HepG2 (cell line): ENCODE measurements around the gene LRP1B. TPM values are rescaled to one million over a fixed set of nuclear protein-coding genes. Genes with fewer than 3 reads are reported as not detected.

Source experiments
- ATAC-seq: fragments of 200-7000 bp; cut with Tn5 transposase; 3 replicates; pipeline ENCODE4 v1.9.1; 2020; ENCODE audit warnings: mild to moderate bottlenecking, moderate library complexity
- BruUV-seq: library from RNA; stranded (reverse); fragments of 400-500 nt; replicated peaks from 2 replicates; lab custom pipeline; 2021; lab: Mats Ljungman, UMichigan
- CTCF ChIA-PET: fragments of 300-600 bp; formaldehyde crosslinking; extraction: SDS; loops from one replicate; lab custom pipeline; 2021; ENCODE audit warnings: low total read pairs, inconsistent platforms, low intra/inter-chr PET ratio; lab: Yijun Ruan, JAX
- POLR2A ChIA-PET: fragments of 350-600 bp; sonication (Branson Sonifier 250); formaldehyde crosslinking; loops from one replicate; lab custom pipeline; 2020; ENCODE audit warnings: antibody characterized with exemption, inconsistent platforms; lab: Yijun Ruan, JAX
- DNase-seq: peaks from one replicate; pipeline ENCODE4 v3.0.0-alpha.2; 2015; ENCODE audit warnings: low spot score
- FAIRE-seq: peaks from 3 replicates; lab custom pipeline; 2011; peaks lifted over from hg19 to GRCh38; lab: Jason Lieb, UNC
- H2AFZ ChIP-seq: one replicate; pipeline ENCODE4 v1.6.1; 2011; ENCODE audit warnings: low read length, inconsistent platforms
- H3K27ac ChIP-seq: fragments of 300-600 bp; 3 replicates; pipeline ENCODE4 v1.8.0; 2011; ENCODE audit warnings: mixed run types, mild to moderate bottlenecking, mixed read lengths, low read length, inconsistent platforms; ENCODE audit not compliant: insufficient read depth; ENCODE audit errors: extremely low read length
- H3K27me3 ChIP-seq, 2 experiments: fragments of 200-600 bp in 1 of 2; 2 replicates in 1 of 2; 3 replicates in 1 of 2; pipeline versions ENCODE4 v1.6.0 to v1.8.0; 2011; ENCODE audit warnings: low read length in 2 of 2, mild to moderate bottlenecking in 2 of 2, moderate library complexity in 2 of 2, inconsistent platforms in 1 of 2; ENCODE audit not compliant: insufficient read depth in 2 of 2, control insufficient read depth in 1 of 2
- H3K36me3 ChIP-seq, 2 experiments: fragments of 200-600 bp in 1 of 2; replicated peaks in 1 of 2; 2 replicates in 1 of 2; 3 replicates in 1 of 2; pipeline versions ENCODE4 v1.5.1 to v1.8.0; 2011; ENCODE audit warnings: low read length in 2 of 2, inconsistent platforms in 1 of 2; ENCODE audit not compliant: insufficient read depth in 2 of 2, control insufficient read depth in 1 of 2
- H3K4me1 ChIP-seq: 2 replicates; pipeline ENCODE4 v1.5.1; 2012; ENCODE audit warnings: low read length, inconsistent platforms; ENCODE audit not compliant: insufficient read depth
- H3K4me2 ChIP-seq: 2 replicates; pipeline ENCODE4 v1.6.0; 2011; ENCODE audit warnings: low read depth, low read length, inconsistent platforms
- H3K4me3 ChIP-seq, 3 experiments: fragments of 200-600 bp in 1 of 3; sonication (generic), shearing (Covaris generic) in 1 of 3; replicated peaks in 1 of 3; 2 replicates each; pipeline ENCODE4 v1.5.1; 2011 to 2016; ENCODE audit warnings: low read length in 3 of 3, inconsistent platforms in 2 of 3, low read depth in 2 of 3, mild to moderate bottlenecking in 2 of 3, control low read depth in 1 of 3, mixed read lengths in 1 of 3; ENCODE audit not compliant: insufficient read depth in 1 of 3
- H3K79me2 ChIP-seq: one replicate; pipeline ENCODE4 v1.6.1; 2011; ENCODE audit warnings: low read length, inconsistent platforms; ENCODE audit not compliant: insufficient read depth
- H3K9ac ChIP-seq: 2 replicates; pipeline ENCODE4 v1.6.0; 2011; ENCODE audit warnings: mild to moderate bottlenecking, low read depth, low read length, inconsistent platforms; ENCODE audit not compliant: insufficient read depth
- H3K9me3 ChIP-seq: 2 replicates; pipeline ENCODE4 v1.5.1; 2012; ENCODE audit warnings: mild to moderate bottlenecking, low read length
- H4K20me1 ChIP-seq: 2 replicates; pipeline ENCODE4 v1.6.0; 2011; ENCODE audit warnings: inconsistent platforms, mild to moderate bottlenecking, low read length, moderate library complexity; ENCODE audit not compliant: insufficient read depth
- FOXA1 ChIP-seq, 2 experiments: fragments of 450-650 bp in 1 of 2; sonication (generic) in 1 of 2; formaldehyde crosslinking in 1 of 2; IDR thresholded peaks; 2 replicates each; pipeline versions ENCODE4 v1.4.0 to v1.6.1; 2016 to 2020; ENCODE audit warnings: missing genetic modification reagents in 1 of 2
- KAT8 ChIP-seq: IDR thresholded peaks from 2 replicates; pipeline ENCODE4 v1.6.1; 2016; ENCODE audit warnings: missing genetic modification reagents, missing compliant biosample characterization
- RFXAP ChIP-seq: sonication (generic); formaldehyde crosslinking; IDR thresholded peaks from 2 replicates; pipeline ENCODE4 v1.4.0; 2020; ENCODE audit warnings: missing genetic modification reagents, borderline replicate concordance
- ZNF256 ChIP-seq: sonication (generic); formaldehyde crosslinking; conservative IDR thresholded peaks from 2 replicates; pipeline ENCODE4 v1.4.0; 2020; ENCODE audit warnings: missing genetic modification reagents
- WGBS: methylation state at CpG from one replicate; pipeline ENCODE4 v1.1.6; 2017; ENCODE audit warnings: low lambda C conversion rate; 5-methylcytosine and 5-hydroxymethylcytosine counted together
- in situ Hi-C: cut with HindIII; loops from 2 replicates; pipeline ENCODE4 v1.10.0; 2017; ENCODE audit warnings: low pct_unique_long_range_greater_than_20kb; ENCODE audit not compliant: extremely low pct_ligation_motif_present
- intact Hi-C: fragments of 100-400 bp; cut with micrococcal nuclease; formaldehyde crosslinking; loops from one replicate; pipeline ENCODE4 v1.10.0; 2022; ENCODE audit not compliant: unreplicated experiment
- polyA plus RNA-seq, 8 experiments: library from polyadenylated mRNA; depleted of rRNA in 3 of 8; stranded (reverse) in 7 of 8; unstranded in 1 of 8; fragments of >200 nt; fragmentation: Illumina TruSeq in 4 of 8; extraction: Trizol in 4 of 8; gene quantifications; 2 replicates each; pipeline versions ENCODE4 v1.2.1 to v1.2.3, GENCODE V29; 2011 to 2016; ENCODE audit warnings: low read depth in 4 of 8, missing spikeins in 1 of 8, mixed read lengths in 1 of 8; ENCODE audit not compliant: insufficient read depth in 1 of 8
- total RNA-seq, 5 experiments: library from RNA; depleted of rRNA; stranded (reverse); fragments of >200 nt; fragmentation: Illumina TruSeq; extraction: Trizol; gene quantifications; 2 replicates each; pipeline ENCODE4 v1.2.3, GENCODE V29; 2016; ENCODE audit warnings: low read depth in 1 of 5
- TF ChIP-seq, protein P1 (sequence below): sonication (generic); formaldehyde crosslinking; conservative IDR thresholded peaks from 2 replicates; pipeline ENCODE4 v1.8.0; 2022; ENCODE audit warnings: missing genetic modification reagents
- TF ChIP-seq, protein P2 (sequence below): sonication (generic); formaldehyde crosslinking; IDR thresholded peaks from 2 replicates; pipeline ENCODE4 v1.8.1; 2023; ENCODE audit warnings: mild to moderate bottlenecking, inconsistent platforms, moderate library complexity, missing genetic modification reagents, borderline replicate concordance
- TF ChIP-seq, protein P3 (sequence below): sonication (generic); formaldehyde crosslinking; IDR thresholded peaks from 2 replicates; pipeline ENCODE4 v1.4.0; 2020; ENCODE audit warnings: missing genetic modification reagents, borderline replicate concordance
- TF ChIP-seq, protein P4 (sequence below), 2 experiments: sonication (generic) in 1 of 2; formaldehyde crosslinking in 1 of 2; IDR thresholded peaks; 2 replicates each; pipeline versions ENCODE4 v1.6.1 to v1.9.0; 2014 to 2022; ENCODE audit warnings: antibody characterized with exemption in 1 of 2, borderline replicate concordance in 1 of 2, inconsistent platforms in 1 of 2, low read depth in 1 of 2, missing genetic modification reagents in 1 of 2

Gene LRP1B
- total and polyA plus RNA-seq, 2 of the 13 experiments (the other 11 are each of a cell fraction or from before 2014, with no cell fraction given) = 0.04 TPM; not detected in 1

DNA sequence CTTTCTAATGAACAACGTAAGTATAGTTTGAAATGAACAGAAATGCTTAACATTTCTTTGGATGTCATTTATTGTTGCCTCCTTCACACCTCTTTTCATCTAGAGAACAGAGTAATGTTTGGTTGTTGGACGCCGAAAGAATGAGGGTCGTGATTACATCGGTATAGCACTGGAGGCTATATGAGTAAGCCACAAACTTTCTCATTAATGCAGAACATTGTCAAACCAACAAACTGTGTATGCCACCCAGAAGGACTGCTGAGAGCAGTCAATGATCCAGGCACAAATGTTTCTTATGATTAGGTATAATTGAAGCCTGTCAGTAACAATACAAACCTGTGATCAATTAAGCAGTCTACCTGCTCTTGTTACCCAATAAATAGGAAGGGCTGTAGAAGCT, 1855.9 kb downstream of the LRP1B start:
- TF ChIP-seq, protein P1, sequence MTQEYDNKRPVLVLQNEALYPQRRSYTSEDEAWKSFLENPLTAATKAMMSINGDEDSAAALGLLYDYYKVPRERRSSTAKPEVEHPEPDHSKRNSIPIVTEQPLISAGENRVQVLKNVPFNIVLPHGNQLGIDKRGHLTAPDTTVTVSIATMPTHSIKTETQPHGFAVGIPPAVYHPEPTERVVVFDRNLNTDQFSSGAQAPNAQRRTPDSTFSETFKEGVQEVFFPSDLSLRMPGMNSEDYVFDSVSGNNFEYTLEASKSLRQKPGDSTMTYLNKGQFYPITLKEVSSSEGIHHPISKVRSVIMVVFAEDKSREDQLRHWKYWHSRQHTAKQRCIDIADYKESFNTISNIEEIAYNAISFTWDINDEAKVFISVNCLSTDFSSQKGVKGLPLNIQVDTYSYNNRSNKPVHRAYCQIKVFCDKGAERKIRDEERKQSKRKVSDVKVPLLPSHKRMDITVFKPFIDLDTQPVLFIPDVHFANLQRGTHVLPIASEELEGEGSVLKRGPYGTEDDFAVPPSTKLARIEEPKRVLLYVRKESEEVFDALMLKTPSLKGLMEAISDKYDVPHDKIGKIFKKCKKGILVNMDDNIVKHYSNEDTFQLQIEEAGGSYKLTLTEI = no peak
- TF ChIP-seq RFXAP (no peak), FOXA1 (IDR thresholded peaks at IDR 0.05) (no peak), FOXA1 (CRISPR knock-in tag; IDR thresholded peaks at IDR 0.05) (no peak), ZNF256 (CRISPR knock-in tag) (no peak), KAT8 (CRISPR knock-in tag) (no peak)
- TF ChIP-seq, protein P2, sequence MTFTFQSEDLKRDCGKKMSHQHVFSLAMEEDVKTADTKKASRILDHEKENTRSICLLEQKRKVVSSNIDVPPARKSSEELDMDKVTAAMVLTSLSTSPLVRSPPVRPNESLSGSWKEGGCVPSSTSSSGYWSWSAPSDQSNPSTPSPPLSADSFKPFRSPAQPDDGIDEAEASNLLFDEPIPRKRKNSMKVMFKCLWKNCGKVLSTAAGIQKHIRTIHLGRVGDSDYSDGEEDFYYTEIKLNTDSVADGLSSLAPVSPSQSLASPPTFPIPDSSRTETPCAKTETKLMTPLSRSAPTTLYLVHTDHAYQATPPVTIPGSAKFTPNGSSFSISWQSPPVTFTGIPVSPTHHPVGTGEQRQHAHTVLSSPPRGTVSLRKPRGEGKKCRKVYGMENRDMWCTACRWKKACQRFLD = no peak
- TF ChIP-seq, protein P3, sequence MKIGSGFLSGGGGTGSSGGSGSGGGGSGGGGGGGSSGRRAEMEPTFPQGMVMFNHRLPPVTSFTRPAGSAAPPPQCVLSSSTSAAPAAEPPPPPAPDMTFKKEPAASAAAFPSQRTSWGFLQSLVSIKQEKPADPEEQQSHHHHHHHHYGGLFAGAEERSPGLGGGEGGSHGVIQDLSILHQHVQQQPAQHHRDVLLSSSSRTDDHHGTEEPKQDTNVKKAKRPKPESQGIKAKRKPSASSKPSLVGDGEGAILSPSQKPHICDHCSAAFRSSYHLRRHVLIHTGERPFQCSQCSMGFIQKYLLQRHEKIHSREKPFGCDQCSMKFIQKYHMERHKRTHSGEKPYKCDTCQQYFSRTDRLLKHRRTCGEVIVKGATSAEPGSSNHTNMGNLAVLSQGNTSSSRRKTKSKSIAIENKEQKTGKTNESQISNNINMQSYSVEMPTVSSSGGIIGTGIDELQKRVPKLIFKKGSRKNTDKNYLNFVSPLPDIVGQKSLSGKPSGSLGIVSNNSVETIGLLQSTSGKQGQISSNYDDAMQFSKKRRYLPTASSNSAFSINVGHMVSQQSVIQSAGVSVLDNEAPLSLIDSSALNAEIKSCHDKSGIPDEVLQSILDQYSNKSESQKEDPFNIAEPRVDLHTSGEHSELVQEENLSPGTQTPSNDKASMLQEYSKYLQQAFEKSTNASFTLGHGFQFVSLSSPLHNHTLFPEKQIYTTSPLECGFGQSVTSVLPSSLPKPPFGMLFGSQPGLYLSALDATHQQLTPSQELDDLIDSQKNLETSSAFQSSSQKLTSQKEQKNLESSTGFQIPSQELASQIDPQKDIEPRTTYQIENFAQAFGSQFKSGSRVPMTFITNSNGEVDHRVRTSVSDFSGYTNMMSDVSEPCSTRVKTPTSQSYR (CRISPR knock-in tag) = no peak
- TF ChIP-seq, protein P4, sequence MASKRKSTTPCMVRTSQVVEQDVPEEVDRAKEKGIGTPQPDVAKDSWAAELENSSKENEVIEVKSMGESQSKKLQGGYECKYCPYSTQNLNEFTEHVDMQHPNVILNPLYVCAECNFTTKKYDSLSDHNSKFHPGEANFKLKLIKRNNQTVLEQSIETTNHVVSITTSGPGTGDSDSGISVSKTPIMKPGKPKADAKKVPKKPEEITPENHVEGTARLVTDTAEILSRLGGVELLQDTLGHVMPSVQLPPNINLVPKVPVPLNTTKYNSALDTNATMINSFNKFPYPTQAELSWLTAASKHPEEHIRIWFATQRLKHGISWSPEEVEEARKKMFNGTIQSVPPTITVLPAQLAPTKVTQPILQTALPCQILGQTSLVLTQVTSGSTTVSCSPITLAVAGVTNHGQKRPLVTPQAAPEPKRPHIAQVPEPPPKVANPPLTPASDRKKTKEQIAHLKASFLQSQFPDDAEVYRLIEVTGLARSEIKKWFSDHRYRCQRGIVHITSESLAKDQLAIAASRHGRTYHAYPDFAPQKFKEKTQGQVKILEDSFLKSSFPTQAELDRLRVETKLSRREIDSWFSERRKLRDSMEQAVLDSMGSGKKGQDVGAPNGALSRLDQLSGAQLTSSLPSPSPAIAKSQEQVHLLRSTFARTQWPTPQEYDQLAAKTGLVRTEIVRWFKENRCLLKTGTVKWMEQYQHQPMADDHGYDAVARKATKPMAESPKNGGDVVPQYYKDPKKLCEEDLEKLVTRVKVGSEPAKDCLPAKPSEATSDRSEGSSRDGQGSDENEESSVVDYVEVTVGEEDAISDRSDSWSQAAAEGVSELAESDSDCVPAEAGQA (IDR thresholded peaks at IDR 0.05; ENCODE audit: low read depth) = no peak
- TF ChIP-seq, protein P4 (CRISPR knock-in tag; IDR thresholded peaks at IDR 0.05; ENCODE audit: borderline replicate concordance) = no peak
- ATAC-seq = no peak
- Histone ChIP-seq H4K20me1 (no peaks in the 10 kb centered on the region), H3K4me1 (no peaks in the 10 kb centered on the region), H3K9ac (no peak overlapping the region), H3K27me3 (no peaks in the 10 kb centered on the region), H2AFZ (peak overlapping the region; percentile 0), H3K36me3 (no peaks in the 10 kb centered on the region), H3K79me2 (no peaks in the 10 kb centered on the region), H3K27ac (no peak overlapping the region), H3K9me3 (no peaks in the 10 kb centered on the region), H3K4me2 (no peak overlapping the region), H3K4me3 (no peak overlapping the region)
- no TSS peak for BruUV-seq
- WGBS = 27% methylated on average over 5 of the region's 5 CpGs
- ChIA-PET CTCF (no interaction called here), POLR2A (no interaction called here)
- intact Hi-C loops = no loop called here
- no peak for DNase-seq
- no peak for FAIRE-seq
- in situ Hi-C loops = no loop called here
